ENCODE data around the gene GNL1. TPM values are rescaled to one million over a fixed set of nuclear protein-coding genes. Genes with fewer than 3 reads are reported as not detected.

Gene GNL1
- total RNA-seq, 3 donors from 2014 or later, result 37.8 to 48.1 (median 45.9) TPM

DNA sequence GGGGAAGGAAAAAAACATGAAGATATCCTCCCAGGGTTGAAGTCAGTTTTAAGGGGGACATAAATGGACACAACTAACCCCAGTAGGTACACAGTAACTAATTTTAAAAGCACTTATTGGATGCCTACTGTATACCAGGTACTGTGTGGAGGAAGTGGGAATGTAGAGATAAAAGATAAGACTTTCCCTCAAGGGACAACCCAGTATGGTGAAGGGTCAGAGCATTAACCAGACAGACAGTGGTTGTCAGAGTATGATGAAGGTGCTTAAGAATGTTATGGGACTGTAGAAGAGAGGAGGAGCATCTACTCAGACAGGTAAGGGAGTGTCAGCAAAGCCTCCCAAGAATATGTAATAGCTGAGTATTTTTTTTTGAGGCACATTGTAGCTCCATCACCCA lies 15.9 kb upstream of the GNL1 start:
- ATAC-seq, result no peak

DNA sequence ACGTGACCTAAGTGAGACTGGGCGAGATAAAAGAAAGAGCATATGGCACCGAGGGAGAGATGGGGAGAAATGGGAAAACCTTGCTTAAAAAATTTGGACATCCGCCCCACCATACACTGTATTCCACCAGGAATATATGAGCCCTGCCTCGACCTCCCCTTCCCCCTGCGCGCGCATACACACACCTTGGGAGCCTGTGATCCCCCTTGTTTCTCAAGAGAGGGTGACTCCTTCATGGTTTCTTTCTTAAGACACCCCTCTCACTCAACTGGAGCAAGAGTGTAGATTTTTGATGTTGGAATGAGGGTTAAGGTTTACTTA lies 15.4 kb upstream of the GNL1 start:
- Histone ChIP-seq H3K9me3 (no peaks in the 10 kb centered on the region), H3K4me1 (ENCODE audit: low read depth) (peaks cover 29% of the 10 kb centered on the region), H3K36me3 (ENCODE audit: low read depth) (no peaks in the 10 kb centered on the region), H3K4me3 (peak overlapping the region; percentile 65)
- TF ChIP-seq CTCF (IDR thresholded peaks at IDR 0.05), result no peak
- no peak for DNase-seq
- intact Hi-C loops (cut with DNase I, micrococcal nuclease), result no loop called here
- no peak for ATAC-seq

More for the DNA sequence above, 15.9 kb upstream of the GNL1 start:
- no peak for TF ChIP-seq CTCF (IDR thresholded peaks at IDR 0.05)
- Histone ChIP-seq H3K4me3 (peak overlapping the region; percentile 65), H3K9me3 (no peaks in the 10 kb centered on the region), H3K36me3 (ENCODE audit: low read depth) (no peaks in the 10 kb centered on the region), H3K4me1 (ENCODE audit: low read depth) (peaks cover 29% of the 10 kb centered on the region)
- no peak for DNase-seq
- intact Hi-C loops (cut with DNase I, micrococcal nuclease), result no loop called here

DNA sequence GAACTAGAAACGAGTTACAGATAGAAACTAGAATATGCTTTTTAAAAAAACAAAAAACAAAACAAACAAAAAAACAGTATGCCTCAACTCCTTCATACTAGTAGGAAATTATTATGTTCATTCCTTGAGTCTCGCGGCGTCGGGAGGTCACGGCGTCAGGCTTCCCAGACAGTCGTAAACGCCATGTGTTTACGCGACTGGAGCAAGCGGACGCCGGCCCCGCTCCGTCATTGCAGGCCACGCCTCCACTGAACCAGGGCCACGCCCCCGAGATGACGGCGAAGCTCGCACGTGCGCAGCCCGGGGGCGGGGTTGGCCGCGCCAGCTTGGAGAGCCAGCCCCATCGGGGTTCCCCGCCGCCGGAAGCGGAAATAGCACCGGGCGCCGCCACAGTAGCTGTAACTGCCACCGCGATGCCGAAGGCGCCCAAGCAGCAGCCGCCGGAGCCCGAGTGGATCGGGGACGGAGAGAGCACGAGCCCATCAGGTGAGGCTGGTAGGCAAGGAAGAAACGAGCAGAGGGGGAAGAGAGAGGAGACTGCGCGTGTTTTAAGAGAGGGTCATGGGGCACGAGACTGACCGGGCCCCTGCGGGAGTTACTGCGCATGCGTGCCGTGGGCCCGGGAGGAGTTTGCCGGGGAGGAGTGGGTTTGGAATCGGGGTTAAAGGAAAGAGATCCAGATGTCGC lies 14.9 kb upstream of the GNL1 start, which contains the start of gene ABCF1:
Gene ABCF1 (plus strand): TSS at position 368 of the 687 bp plus-strand sequence. CDS start 46 bp downstream, at position 414.
- no peak for TF ChIP-seq CTCF (IDR thresholded peaks at IDR 0.05)
- peak; percentile 99 for ATAC-seq
- H3K4me3 ChIP-seq, result peak within 1 kb of the TSS; percentile 65
- no peaks in the 10 kb centered on the region for H3K36me3 ChIP-seq (ENCODE audit: low read depth)
- peak; percentile 99 to 100 (median 99) for DNase-seq
- H3K9me3 ChIP-seq, result no peaks in the 10 kb centered on the region
- intact Hi-C loops (cut with DNase I, micrococcal nuclease), result no loop called here
- peaks cover 29% of the 10 kb centered on the region for H3K4me1 ChIP-seq (ENCODE audit: low read depth)

DNA sequence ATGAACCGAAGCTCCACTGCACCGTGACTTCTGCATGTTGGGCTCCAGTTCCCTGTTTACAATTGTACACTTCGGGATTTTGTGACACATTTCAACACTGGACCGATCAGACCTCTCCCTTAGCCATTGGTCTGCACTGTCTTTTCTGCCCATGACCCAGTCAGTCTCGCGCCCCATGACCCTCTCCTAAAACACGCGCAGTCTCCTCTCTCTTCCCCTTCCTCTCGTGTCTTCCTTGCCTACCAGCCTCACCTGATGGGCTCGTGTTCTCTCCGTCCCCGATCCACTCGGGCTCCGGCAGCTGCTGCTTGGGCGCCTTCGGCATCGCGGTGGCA lies 14.4 kb upstream of the GNL1 start:
- no peak for DNase-seq
- Histone ChIP-seq H3K36me3 (ENCODE audit: low read depth) (no peaks in the 10 kb centered on the region), H3K4me3 (peak overlapping the region; percentile 65), H3K9me3 (no peaks in the 10 kb centered on the region), H3K4me1 (ENCODE audit: low read depth) (peaks cover 29% of the 10 kb centered on the region)
- intact Hi-C loops (cut with DNase I, micrococcal nuclease), result no loop called here
- ATAC-seq, result peak; percentile 15
- TF ChIP-seq CTCF (IDR thresholded peaks at IDR 0.05), result no peak

DNA sequence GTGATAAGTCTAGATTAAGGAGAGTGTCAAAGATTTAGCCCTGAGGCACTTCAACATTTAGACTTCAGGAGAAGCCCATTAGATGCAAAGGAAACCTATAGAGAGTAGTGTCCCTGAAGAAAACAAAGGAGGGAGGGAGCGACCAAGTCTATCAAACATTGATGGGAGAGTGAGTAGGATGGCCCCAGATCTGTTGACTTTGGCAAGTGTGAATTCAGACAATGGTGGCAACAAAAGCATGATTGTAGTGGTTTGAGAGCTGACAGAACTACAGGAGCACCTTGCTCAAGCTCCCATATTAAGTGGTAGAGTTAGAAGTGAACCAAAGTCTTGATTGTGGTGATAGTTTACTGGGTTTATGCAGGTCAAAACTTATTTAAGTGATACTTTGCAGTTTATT lies 14.0 kb upstream of the GNL1 start:
- Histone ChIP-seq H3K36me3 (ENCODE audit: low read depth) (no peaks in the 10 kb centered on the region), H3K4me1 (ENCODE audit: low read depth) (peaks cover 29% of the 10 kb centered on the region), H3K4me3 (no peak overlapping the region), H3K9me3 (no peaks in the 10 kb centered on the region)
- no peak for DNase-seq
- no peak for ATAC-seq
- intact Hi-C loops (cut with DNase I, micrococcal nuclease), result no loop called here
- no peak for TF ChIP-seq CTCF (IDR thresholded peaks at IDR 0.05)

DNA sequence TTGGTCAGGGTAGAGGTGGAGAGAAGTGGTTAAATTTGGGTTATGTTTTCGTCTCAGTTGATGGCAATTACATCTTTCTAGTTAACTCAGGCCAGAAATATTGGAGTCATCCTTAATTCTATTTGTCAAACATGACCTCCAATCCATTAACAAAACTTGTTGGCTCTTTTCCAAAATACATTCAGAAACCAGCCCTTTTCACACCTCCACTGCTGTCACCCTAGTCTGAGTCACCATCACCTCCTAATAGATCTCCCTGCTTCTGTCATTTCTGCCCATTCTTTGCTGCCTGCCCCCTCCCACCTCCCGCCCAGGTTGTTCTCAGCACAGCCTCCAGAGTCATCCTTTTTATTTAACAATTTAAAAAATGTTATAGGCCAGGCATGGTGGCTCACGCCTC lies 12.0 kb upstream of the GNL1 start:
- ATAC-seq (no peak), DNase-seq (no peak)
- no peak for TF ChIP-seq CTCF (IDR thresholded peaks at IDR 0.05)

More for the DNA sequence above, 12.0 kb upstream of the GNL1 start:
- Histone ChIP-seq H3K4me3 (no peak overlapping the region), H3K36me3 (ENCODE audit: low read depth) (no peaks in the 10 kb centered on the region), H3K9me3 (no peaks in the 10 kb centered on the region), H3K4me1 (ENCODE audit: low read depth) (peaks cover 27% of the 10 kb centered on the region)
- intact Hi-C loops (cut with DNase I, micrococcal nuclease), result no loop called here

All from mucosa of descending colon (tissue), 3 donors.